Central memory CD8-positive, alpha-beta T cell (primary cell): ENCODE results near the gene SEMA5A.

Source experiments
- ATAC-seq: fragments of 150-1000 bp; cut with Tn5 transposase; replicated peaks from 2 replicates; pipeline ENCODE4 v1.10.0; 2022; ENCODE audit warnings: mild to moderate bottlenecking, moderate FRiP score, moderate number of reproducible peaks; ENCODE audit not compliant: poor library complexity, severe bottlenecking; ENCODE audit errors: extremely low read depth
- DNase-seq, 2 donors: peaks; one replicate each; pipeline ENCODE4 v3.0.0; 2021; ENCODE audit warnings: low spot score in 2 of 2
- H3K27ac Mint-ChIP-seq: one replicate; pipeline ENCODE4 v1.8.0; 2022; ENCODE audit warnings: low read depth, mild to moderate bottlenecking, moderate library complexity, mixed read lengths
- H3K27me3 Mint-ChIP-seq: one replicate; pipeline ENCODE4 v1.8.0; 2022; ENCODE audit warnings: mixed read lengths
- H3K36me3 Mint-ChIP-seq: one replicate; pipeline ENCODE4 v1.8.0; 2022; ENCODE audit warnings: mild to moderate bottlenecking, moderate library complexity, mixed read lengths; ENCODE audit not compliant: insufficient read depth
- H3K4me1 Mint-ChIP-seq: one replicate; pipeline ENCODE4 v1.8.0; 2022; ENCODE audit warnings: mixed read lengths
- H3K4me3 Mint-ChIP-seq: one replicate; pipeline ENCODE4 v1.8.0; 2022; ENCODE audit warnings: mild to moderate bottlenecking, moderate library complexity, mixed read lengths
- H3K9me3 Mint-ChIP-seq: one replicate; pipeline ENCODE4 v1.8.0; 2022; ENCODE audit warnings: mixed read lengths

SEMA5A gene

GRCh38 chr5:9343146-9343850 is 202.6 kb downstream of the SEMA5A start:
- H3K4me3 Mint-ChIP-seq: no peak overlapping the region
- no peaks in the 10 kb centered on the region for H3K36me3 Mint-ChIP-seq
- H3K27me3 Mint-ChIP-seq: no peaks in the 10 kb centered on the region
- no peaks in the 10 kb centered on the region for H3K4me1 Mint-ChIP-seq
- peaks cover 21% of the 10 kb centered on the region for H3K9me3 Mint-ChIP-seq
- no peak overlapping the region for H3K27ac Mint-ChIP-seq
- DNase-seq (no peak), ATAC-seq (no peak)

- no peak for DNase-seq
- Mint-ChIP-seq H3K27me3 (no peaks in the 10 kb centered on the region), H3K27ac (no peak overlapping the region), H3K36me3 (no peaks in the 10 kb centered on the region), H3K4me3 (no peak overlapping the region), H3K9me3 (peaks cover 21% of the 10 kb centered on the region), H3K4me1 (no peaks in the 10 kb centered on the region)
- no peak for ATAC-seq
Measured at GRCh38 chr5:9342161-9342787, 203.6 kb downstream of the SEMA5A start.

- ATAC-seq (no peak), DNase-seq (no peak)
- Mint-ChIP-seq H3K27ac (no peak overlapping the region), H3K36me3 (no peaks in the 10 kb centered on the region), H3K4me1 (no peaks in the 10 kb centered on the region), H3K4me3 (no peak overlapping the region), H3K27me3 (no peaks in the 10 kb centered on the region), H3K9me3 (peaks cover 29% of the 10 kb centered on the region)
Measured at GRCh38 chr5:9340085-9340484, 205.8 kb downstream of the SEMA5A start.

GRCh38 chr5:9339206-9339818 is 206.6 kb downstream of the SEMA5A start:
- H3K9me3 Mint-ChIP-seq: peaks cover 29% of the 10 kb centered on the region
- no peaks in the 10 kb centered on the region for H3K27me3 Mint-ChIP-seq
- ATAC-seq: no peak
- H3K27ac Mint-ChIP-seq: no peak overlapping the region
- H3K36me3 Mint-ChIP-seq: no peaks in the 10 kb centered on the region
- no peak for DNase-seq
- H3K4me3 Mint-ChIP-seq: no peak overlapping the region
- no peaks in the 10 kb centered on the region for H3K4me1 Mint-ChIP-seq

- no peaks in the 10 kb centered on the region for H3K27me3 Mint-ChIP-seq
- no peak for DNase-seq
- ATAC-seq: no peak
- no peaks in the 10 kb centered on the region for H3K4me1 Mint-ChIP-seq
- H3K36me3 Mint-ChIP-seq: no peaks in the 10 kb centered on the region
- no peak overlapping the region for H3K27ac Mint-ChIP-seq
- H3K4me3 Mint-ChIP-seq: no peak overlapping the region
- peaks cover 32% of the 10 kb centered on the region for H3K9me3 Mint-ChIP-seq
Measured at GRCh38 chr5:9338796-9339195, 207.1 kb downstream of the SEMA5A start.

- DNase-seq (no peak), ATAC-seq (no peak)
- Mint-ChIP-seq H3K9me3 (peaks cover 34% of the 10 kb centered on the region), H3K4me3 (no peak overlapping the region), H3K27ac (no peak overlapping the region), H3K27me3 (no peaks in the 10 kb centered on the region), H3K4me1 (no peaks in the 10 kb centered on the region), H3K36me3 (no peaks in the 10 kb centered on the region)
Measured at GRCh38 chr5:9337928-9338595, 207.8 kb downstream of the SEMA5A start.

- Mint-ChIP-seq H3K4me1 (no peaks in the 10 kb centered on the region), H3K27ac (no peak overlapping the region), H3K27me3 (no peaks in the 10 kb centered on the region), H3K36me3 (no peaks in the 10 kb centered on the region), H3K9me3 (peaks cover 30% of the 10 kb centered on the region), H3K4me3 (no peak overlapping the region)
- DNase-seq (no peak), ATAC-seq (no peak)
Measured at GRCh38 chr5:9335754-9336495, 209.9 kb downstream of the SEMA5A start.

- peaks cover 27% of the 10 kb centered on the region for H3K9me3 Mint-ChIP-seq
- H3K4me3 Mint-ChIP-seq: no peak overlapping the region
- H3K36me3 Mint-ChIP-seq: no peaks in the 10 kb centered on the region
- ATAC-seq (no peak), DNase-seq (no peak)
- H3K27me3 Mint-ChIP-seq: no peaks in the 10 kb centered on the region
- no peaks in the 10 kb centered on the region for H3K4me1 Mint-ChIP-seq
- H3K27ac Mint-ChIP-seq: no peak overlapping the region
Measured at GRCh38 chr5:9335269-9335668, 210.6 kb downstream of the SEMA5A start.

- DNase-seq (no peak), ATAC-seq (no peak)
- Mint-ChIP-seq H3K4me3 (no peak overlapping the region), H3K4me1 (no peaks in the 10 kb centered on the region), H3K9me3 (peaks cover 18% of the 10 kb centered on the region), H3K36me3 (no peaks in the 10 kb centered on the region), H3K27me3 (no peaks in the 10 kb centered on the region), H3K27ac (no peak overlapping the region)
Measured at GRCh38 chr5:9332026-9332425, 213.8 kb downstream of the SEMA5A start.

GRCh38 chr5:9331372-9331771 is 214.5 kb downstream of the SEMA5A start:
- H3K36me3 Mint-ChIP-seq: no peaks in the 10 kb centered on the region
- no peaks in the 10 kb centered on the region for H3K4me1 Mint-ChIP-seq
- H3K27me3 Mint-ChIP-seq: no peaks in the 10 kb centered on the region
- no peak overlapping the region for H3K27ac Mint-ChIP-seq
- peaks cover 18% of the 10 kb centered on the region for H3K9me3 Mint-ChIP-seq
- DNase-seq: no peak
- H3K4me3 Mint-ChIP-seq: no peak overlapping the region
- ATAC-seq: no peak

GRCh38 chr5:9329125-9329524 is 216.8 kb downstream of the SEMA5A start:
- ATAC-seq: no peak
- peaks cover 10% of the 10 kb centered on the region for H3K9me3 Mint-ChIP-seq
- no peak overlapping the region for H3K27ac Mint-ChIP-seq
- H3K4me3 Mint-ChIP-seq: no peak overlapping the region
- H3K27me3 Mint-ChIP-seq: no peaks in the 10 kb centered on the region
- no peaks in the 10 kb centered on the region for H3K4me1 Mint-ChIP-seq
- no peaks in the 10 kb centered on the region for H3K36me3 Mint-ChIP-seq
- no peak for DNase-seq

- H3K4me1 Mint-ChIP-seq: no peaks in the 10 kb centered on the region
- H3K9me3 Mint-ChIP-seq: peaks cover 5% of the 10 kb centered on the region
- no peaks in the 10 kb centered on the region for H3K27me3 Mint-ChIP-seq
- H3K27ac Mint-ChIP-seq: no peak overlapping the region
- no peak for ATAC-seq
- H3K4me3 Mint-ChIP-seq: no peak overlapping the region
- H3K36me3 Mint-ChIP-seq: no peaks in the 10 kb centered on the region
- no peak for DNase-seq
Measured at GRCh38 chr5:9325549-9325948, 220.3 kb downstream of the SEMA5A start.
